Stimulated activated CD4-positive, alpha-beta T cell treated with anti-CD3 and anti-CD28 coated beads, Interleukin-4, amount 100 ng/mL, for 4 hours (primary cell): Measurements from ENCODE around the gene KDM7A.
A peak's percentile ranks its signal among the peaks of the same experiment; 100 is the strongest.
"Not testable (repeated sequence)": the region's sequence is repeated elsewhere in the genome, so short reads cannot be mapped to it uniquely, and the experiment has no call there.

Experiments used
- DNase-seq, 2 experiments: peaks; one replicate each; pipeline ENCODE4 v3.0.0-alpha.2; 2020

KDM7A gene

GRCh38 chr7:140200061-140200989, 23.5 kb upstream of the KDM7A start:
- DNase-seq = no peak

GRCh38 chr7:140197938-140198337, 21.2 kb upstream of the KDM7A start:
- DNase-seq = no peak

- no peak for DNase-seq
Observed at GRCh38 chr7:140197218-140197890, 20.6 kb upstream of the KDM7A start.

- DNase-seq = no peak
Observed at GRCh38 chr7:140196361-140197217, 19.8 kb upstream of the KDM7A start.

GRCh38 chr7:140195859-140196258, 19.1 kb upstream of the KDM7A start:
- DNase-seq = no peak

- DNase-seq = no peak
Observed at GRCh38 chr7:140192620-140193019, 15.8 kb upstream of the KDM7A start.

- DNase-seq = no peak
Observed at GRCh38 chr7:140192176-140192575, 15.4 kb upstream of the KDM7A start.

- no peak for DNase-seq
Observed at GRCh38 chr7:140190588-140190987, 13.8 kb upstream of the KDM7A start.

GRCh38 chr7:140189917-140190316, 13.1 kb upstream of the KDM7A start:
- no peak for DNase-seq

GRCh38 chr7:140182917-140183316, 6.1 kb upstream of the KDM7A start:
- DNase-seq = no peak

- no peak for DNase-seq
Observed at GRCh38 chr7:140179339-140179738, 2.6 kb upstream of the KDM7A start.

GRCh38 chr7:140176122-140176701, 571 bp downstream of the KDM7A start:
- peak in 1 of 2 experiments; percentile 10 for DNase-seq

GRCh38 chr7:140175221-140176121, 1.3 kb downstream of the KDM7A start:
- DNase-seq = peak; percentile 74 to 90

GRCh38 chr7:140174217-140174616, 2.6 kb downstream of the KDM7A start:
- no peak for DNase-seq

- no peak for DNase-seq
Observed at GRCh38 chr7:140170375-140170774, 6.4 kb downstream of the KDM7A start.

GRCh38 chr7:140168816-140169215, 8.0 kb downstream of the KDM7A start:
- no peak for DNase-seq

GRCh38 chr7:140165422-140165821, 11.4 kb downstream of the KDM7A start:
- DNase-seq = no peak

- DNase-seq = not testable (repeated sequence)
Observed at GRCh38 chr7:140162081-140162480, 14.7 kb downstream of the KDM7A start.

- DNase-seq = no peak
Observed at GRCh38 chr7:140161047-140161446, 15.7 kb downstream of the KDM7A start.

- DNase-seq = no peak
Observed at GRCh38 chr7:140160308-140160707, 16.5 kb downstream of the KDM7A start.

GRCh38 chr7:140159497-140159896, 17.3 kb downstream of the KDM7A start:
- no peak for DNase-seq
